Bronchial epithelial cell (primary cell): ENCODE data around the gene DENND1A. TPM values are rescaled to one million over a fixed set of nuclear protein-coding genes. Genes with fewer than 3 reads are reported as not detected.

ENCODE experiments used
- DNase-seq: peaks from one replicate; pipeline ENCODE4 v3.0.0-alpha.2; 2010; ENCODE audit warnings: low read depth
- FAIRE-seq: peaks from 2 replicates; lab custom pipeline; 2011; peaks lifted over from hg19 to GRCh38; lab: Jason Lieb, UNC
- H3K27me3 ChIP-seq: 2 replicates; pipeline ENCODE4 v1.5.1; 2011; ENCODE audit warnings: low read length; ENCODE audit not compliant: control insufficient read depth, insufficient read depth
- H3K36me3 ChIP-seq: 2 replicates; pipeline ENCODE4 v1.5.1; 2011; ENCODE audit warnings: low read length; ENCODE audit not compliant: control insufficient read depth, insufficient read depth
- H3K4me3 ChIP-seq: 2 replicates; pipeline ENCODE4 v1.5.1; 2011; ENCODE audit warnings: mild to moderate bottlenecking, low read depth, low read length, control low read depth
- CTCF ChIP-seq: IDR thresholded peaks from 2 replicates; pipeline ENCODE4 v1.5.1; 2011; ENCODE audit warnings: mild to moderate bottlenecking, moderate library complexity, low read length, control low read depth, inconsistent platforms; ENCODE audit not compliant: insufficient read depth, severe bottlenecking
- total RNA-seq: library from RNA; depleted of rRNA; stranded (reverse); fragments of >200 nt; gene quantifications from 2 replicates; pipeline ENCODE4 v1.2.1, GENCODE V29; 2014

DENND1A gene
- total RNA-seq, 1 donor from 2014 or later, result 6.1 TPM

- DNase-seq, result no peak
- no peak for TF ChIP-seq CTCF
- no peak for FAIRE-seq
- Histone ChIP-seq H3K36me3 (no peaks in the 10 kb centered on the region), H3K27me3 (no peaks in the 10 kb centered on the region), H3K4me3 (no peak overlapping the region)
These were observed 250.5 kb downstream of the DENND1A start for GRCh38 chr9:123679330-123679987.

- TF ChIP-seq CTCF, result no peak
- DNase-seq, result no peak
- H3K4me3 ChIP-seq, result no peak overlapping the region
- H3K27me3 ChIP-seq, result no peaks in the 10 kb centered on the region
- H3K36me3 ChIP-seq, result no peaks in the 10 kb centered on the region
- no peak for FAIRE-seq
These were observed 251.0 kb downstream of the DENND1A start for GRCh38 chr9:123678878-123679329.

GRCh38 chr9:123678038-123678877, 251.7 kb downstream of the DENND1A start:
- FAIRE-seq (no peak), DNase-seq (peak; percentile 18)
- H3K4me3 ChIP-seq, result no peak overlapping the region
- TF ChIP-seq CTCF, result no peak
- no peaks in the 10 kb centered on the region for H3K36me3 ChIP-seq
- no peaks in the 10 kb centered on the region for H3K27me3 ChIP-seq

GRCh38 chr9:123676869-123677268, 253.1 kb downstream of the DENND1A start:
- no peaks in the 10 kb centered on the region for H3K27me3 ChIP-seq
- DNase-seq, result no peak
- no peak for TF ChIP-seq CTCF
- H3K4me3 ChIP-seq, result no peak overlapping the region
- no peaks in the 10 kb centered on the region for H3K36me3 ChIP-seq
- no peak for FAIRE-seq

GRCh38 chr9:123669346-123669745, 260.6 kb downstream of the DENND1A start:
- no peaks in the 10 kb centered on the region for H3K36me3 ChIP-seq
- no peaks in the 10 kb centered on the region for H3K27me3 ChIP-seq
- H3K4me3 ChIP-seq, result no peak overlapping the region
- TF ChIP-seq CTCF, result no peak
- FAIRE-seq (no peak), DNase-seq (no peak)
